ENCODE measurements around the gene OSTM1.

Gene OSTM1

DNA sequence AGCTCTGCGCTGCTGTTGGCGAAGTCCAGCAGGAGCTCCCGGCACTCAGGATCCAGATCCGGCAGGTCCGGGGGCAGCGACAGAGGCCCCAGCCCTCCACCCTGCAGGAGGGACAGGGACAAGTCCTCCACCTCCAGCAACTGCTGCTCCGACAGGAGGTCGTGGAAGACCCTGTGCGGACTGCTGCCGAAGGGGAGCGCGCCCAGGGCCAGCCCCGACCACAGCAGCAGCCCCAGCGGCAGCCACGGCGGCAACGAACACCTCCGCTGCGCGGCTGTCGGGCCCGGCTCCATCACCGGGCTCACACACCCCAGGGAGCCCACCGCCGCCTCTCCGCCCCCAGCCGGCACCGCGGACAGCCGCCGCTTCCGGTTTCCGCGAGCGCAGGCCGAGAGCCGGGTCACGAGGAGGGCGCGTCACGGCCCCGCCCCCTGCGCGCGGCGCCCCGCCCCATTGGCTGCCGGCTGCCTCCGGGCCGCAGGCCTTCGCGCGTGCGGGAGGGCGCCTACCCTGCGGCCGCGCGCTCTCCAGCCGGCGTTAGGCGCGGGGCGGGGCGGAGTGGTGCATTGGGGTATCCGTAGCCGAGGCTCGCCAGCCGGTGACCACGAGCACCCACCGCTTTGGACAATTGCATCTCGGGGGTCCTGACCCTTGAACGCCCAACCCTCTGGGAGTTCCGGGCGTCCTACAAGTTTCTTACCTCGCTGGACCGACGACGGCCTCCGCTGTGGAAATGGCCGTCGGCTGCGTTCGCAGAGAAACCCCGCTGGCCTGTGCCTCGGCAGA lies at the start of gene OSTM1:
TSS of gene OSTM1 (minus strand) at position 383 of the 786 bp plus-strand sequence. CDS start at position 293, 90 bp downstream.
- DNase-seq = peak; percentile 96

GRCh38 chr6:108123946-108124345 lies 49.4 kb upstream of the OSTM1 start:
- peak; percentile 22 for DNase-seq

GRCh38 chr6:108123481-108123929 lies 49.0 kb upstream of the OSTM1 start:
- DNase-seq = peak; percentile 50

GRCh38 chr6:108121612-108122011 lies 47.1 kb upstream of the OSTM1 start:
- DNase-seq = no peak

- peak; percentile 94 for DNase-seq
Observed at GRCh38 chr6:108120311-108120710, 45.8 kb upstream of the OSTM1 start.

GRCh38 chr6:108119769-108120141 lies 45.2 kb upstream of the OSTM1 start:
- peak; percentile 59 for DNase-seq

GRCh38 chr6:108118810-108119768 lies 44.5 kb upstream of the OSTM1 start:
- peak; percentile 84 for DNase-seq

GRCh38 chr6:108118359-108118724 lies 43.8 kb upstream of the OSTM1 start:
- no peak for DNase-seq

DNA sequence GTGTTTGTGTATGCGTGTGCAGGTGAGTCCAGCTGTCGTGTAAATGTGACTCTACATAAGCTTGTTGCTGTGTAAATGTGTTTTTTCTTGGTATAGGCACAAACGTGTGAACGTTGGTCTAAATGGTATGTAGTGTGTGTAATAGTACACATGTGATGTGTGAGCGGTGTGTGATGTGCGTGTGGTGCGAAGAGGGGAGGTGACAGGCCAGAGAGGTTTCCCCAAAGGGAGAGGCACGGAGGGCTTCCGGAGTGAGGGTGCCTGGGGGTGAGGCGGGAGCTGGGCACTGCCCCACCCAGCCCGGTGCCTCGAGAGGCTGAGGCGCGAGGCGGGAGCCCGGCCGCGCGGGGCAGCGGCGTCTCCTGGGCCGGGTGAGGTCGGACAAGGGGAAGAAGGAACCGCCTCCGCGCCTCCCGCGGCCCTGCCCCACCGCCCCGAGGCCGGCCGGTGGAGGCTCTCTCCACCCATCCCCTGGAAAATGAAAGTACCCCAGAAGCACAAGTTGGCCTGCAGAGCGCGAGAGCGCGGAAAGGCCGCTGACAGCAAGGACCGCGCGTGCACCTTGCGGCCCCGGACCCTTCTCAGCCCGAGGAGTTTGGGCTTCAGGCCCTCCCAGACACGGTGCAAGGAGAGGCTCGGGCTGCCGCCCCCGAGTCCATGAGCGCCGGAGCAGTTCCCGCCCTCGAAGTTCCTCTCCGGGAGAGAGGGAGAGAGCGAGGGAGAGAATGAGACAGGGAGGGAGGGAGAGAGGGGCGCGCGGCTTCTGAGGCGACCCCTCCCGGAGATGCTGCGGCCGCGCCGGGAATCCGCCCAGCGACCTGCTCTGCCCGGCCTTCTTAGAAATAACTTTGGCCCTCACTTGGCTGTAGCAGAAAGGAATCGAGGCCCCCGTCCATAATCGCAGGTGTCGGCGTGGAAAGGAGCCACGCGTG lies 43.2 kb upstream of the OSTM1 start:
- DNase-seq = peak; percentile 73

- peak; percentile 65 for DNase-seq
Observed at GRCh38 chr6:108116546-108117426, 42.2 kb upstream of the OSTM1 start.

GRCh38 chr6:108115598-108116058 lies 41.1 kb upstream of the OSTM1 start:
- DNase-seq = peak; percentile 82

DNA sequence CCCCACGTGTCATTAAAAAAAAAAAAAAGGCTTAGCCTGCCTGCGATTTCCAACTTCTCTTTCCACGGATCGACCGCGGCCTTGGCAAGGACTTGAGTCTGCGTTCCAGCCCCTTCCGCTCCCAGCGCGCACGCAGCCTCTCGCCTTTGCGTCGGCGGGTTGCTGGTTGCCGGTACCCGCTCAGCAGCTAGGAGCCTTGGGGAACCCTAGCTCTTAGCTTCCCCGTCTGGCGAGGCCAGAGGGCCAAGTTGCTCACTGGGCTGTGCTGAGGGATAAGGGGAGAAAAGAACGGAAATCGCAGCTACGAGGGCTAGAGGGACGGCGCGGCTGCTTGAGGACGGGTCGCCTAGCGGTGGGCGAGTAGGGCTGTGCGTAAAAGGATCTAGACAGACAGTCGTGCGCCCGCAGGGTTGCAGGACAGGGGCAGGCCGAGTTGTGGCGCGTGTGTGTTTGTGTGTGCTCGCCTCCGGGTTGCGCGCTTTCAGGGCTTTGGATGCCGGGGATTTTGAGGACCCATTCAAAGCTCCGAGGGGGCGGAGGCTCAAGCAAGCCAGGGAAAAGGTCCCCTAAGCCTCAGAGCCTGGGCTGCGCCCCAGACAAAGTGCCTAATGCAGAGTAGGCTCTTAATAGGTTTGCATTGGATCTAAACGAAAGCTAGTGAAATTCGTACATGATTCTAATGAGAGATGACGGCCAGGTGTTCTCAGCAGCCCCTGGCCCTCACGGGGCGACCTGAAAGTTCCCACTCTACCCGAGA lies 40.5 kb upstream of the OSTM1 start:
- peak; percentile 87 for DNase-seq

GRCh38 chr6:108113557-108114519 lies 39.3 kb upstream of the OSTM1 start:
- DNase-seq = peak; percentile 92

- no peak for DNase-seq
Observed at GRCh38 chr6:108108374-108108773, 33.8 kb upstream of the OSTM1 start.

- DNase-seq = no peak
Observed at GRCh38 chr6:108107102-108107501, 32.6 kb upstream of the OSTM1 start.

DNA sequence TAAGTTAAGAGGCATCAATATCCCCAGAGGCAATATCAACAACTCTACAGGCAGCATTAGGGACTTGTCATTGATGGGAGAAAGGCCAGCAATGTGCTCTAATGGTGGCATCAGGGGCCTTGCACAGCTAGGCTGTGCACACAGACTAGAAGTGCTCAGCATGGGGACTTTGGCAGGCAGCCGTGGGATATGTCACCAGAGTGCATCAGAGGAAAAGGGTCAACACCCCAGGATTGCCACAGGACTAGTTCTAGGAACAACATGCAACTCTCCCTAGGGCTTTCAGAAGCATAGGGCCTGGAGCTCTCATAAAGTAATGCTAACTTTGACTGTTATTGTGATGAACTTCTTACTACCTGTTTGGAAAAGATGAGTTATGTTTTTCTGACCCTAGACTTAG lies 32.2 kb upstream of the OSTM1 start:
- DNase-seq = no peak

DNA sequence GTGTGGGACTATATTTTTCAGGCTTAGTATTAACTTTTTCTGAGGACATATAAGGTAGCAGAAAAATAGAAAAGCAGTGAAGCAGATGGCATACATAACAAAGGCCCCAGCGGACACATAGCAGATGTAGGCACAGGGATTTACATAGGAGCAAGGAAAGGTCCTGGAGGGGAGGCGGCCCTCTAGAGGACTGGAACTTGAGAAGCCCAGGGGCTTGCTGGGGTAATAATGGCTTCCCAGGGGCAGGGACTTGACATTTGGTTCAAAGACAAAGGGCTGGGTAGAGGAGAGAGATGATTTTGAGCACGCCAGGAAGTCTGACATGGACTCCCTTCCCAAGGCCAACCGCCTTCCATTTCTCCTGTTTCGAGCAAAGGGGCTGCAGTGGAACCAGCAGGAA lies 31.7 kb upstream of the OSTM1 start:
- DNase-seq = no peak

- DNase-seq = no peak
Observed at GRCh38 chr6:108105571-108105970, 31.0 kb upstream of the OSTM1 start.

GRCh38 chr6:108102965-108103364 lies 28.4 kb upstream of the OSTM1 start:
- DNase-seq = no peak

Data from eye (tissue), 1 donor.